CD14-positive monocyte (primary cell): ENCODE measurements around the gene KCNB1. TPM values are rescaled to one million over a fixed set of nuclear protein-coding genes. Genes with fewer than 3 reads are reported as not detected.
A peak's percentile ranks its signal among the peaks of the same experiment; 100 is the strongest.

Source experiments
- DNase-seq, 3 donors: peaks; one replicate each; pipeline ENCODE4 v3.0.0-alpha.2; 2011 to 2022
- H2AFZ ChIP-seq: 2 replicates; pipeline ENCODE4 v1.6.0; 2012; ENCODE audit warnings: mild to moderate bottlenecking, low read depth, low read length, inconsistent platforms; ENCODE audit not compliant: insufficient read depth, poor library complexity, severe bottlenecking
- H3K27ac ChIP-seq, 2 donors: 1 replicate in 1 of 2; 2 replicates in 1 of 2; pipeline ENCODE4 v1.5.1; 2012 to 2013; ENCODE audit warnings: low read length in 2 of 2, control low read depth in 1 of 2, inconsistent platforms in 1 of 2, low read depth in 1 of 2, mild to moderate bottlenecking in 1 of 2
- H3K27me3 ChIP-seq, 2 donors: one replicate each; pipeline versions ENCODE4 v1.6.0 to v1.6.1; 2011 to 2013; ENCODE audit warnings: low read length in 2 of 2; ENCODE audit not compliant: control insufficient read depth in 2 of 2, insufficient read depth in 2 of 2
- H3K36me3 ChIP-seq, 2 donors: replicated peaks in 1 of 2; 1 replicate in 1 of 2; 2 replicates in 1 of 2; pipeline versions ENCODE4 v1.5.1 to v1.6.1; 2012 to 2013; ENCODE audit warnings: low read length in 2 of 2, control low read depth in 1 of 2, inconsistent platforms in 1 of 2, mild to moderate bottlenecking in 1 of 2; ENCODE audit not compliant: insufficient read depth in 2 of 2, control insufficient read depth in 1 of 2
- H3K4me1 ChIP-seq, 2 donors: 1 replicate in 1 of 2; 2 replicates in 1 of 2; pipeline versions ENCODE4 v1.5.1 to v1.6.1; 2012 to 2013; ENCODE audit warnings: low read length in 2 of 2, control low read depth in 1 of 2, inconsistent platforms in 1 of 2, mild to moderate bottlenecking in 1 of 2, moderate library complexity in 1 of 2; ENCODE audit not compliant: insufficient read depth in 2 of 2, control insufficient read depth in 1 of 2
- H3K4me2 ChIP-seq: replicated peaks from 2 replicates; pipeline ENCODE3; 2012; ENCODE audit warnings: low read length, moderate library complexity, mild to moderate bottlenecking; ENCODE audit not compliant: poor library complexity, severe bottlenecking; ENCODE audit errors: extremely low read depth
- H3K4me3 ChIP-seq, 3 experiments: fragments of 200-600 bp in 1 of 3; sonication (generic) in 1 of 3; replicated peaks in 1 of 3; 1 replicate in 2 of 3; 2 replicates in 1 of 3; pipeline ENCODE4 v1.5.1; 2011 to 2013; ENCODE audit warnings: low read length in 3 of 3, mild to moderate bottlenecking in 3 of 3, control low read depth in 2 of 3, low read depth in 2 of 3, inconsistent platforms in 1 of 3, moderate library complexity in 1 of 3
- H3K79me2 ChIP-seq: 2 replicates; pipeline ENCODE4 v1.6.0; 2012; ENCODE audit warnings: mild to moderate bottlenecking, control low read depth, inconsistent platforms, low read length, moderate library complexity; ENCODE audit not compliant: insufficient read depth
- H3K9ac ChIP-seq: 2 replicates; pipeline ENCODE4 v1.6.0; 2017; ENCODE audit warnings: low read length, mild to moderate bottlenecking; ENCODE audit not compliant: insufficient read depth, poor library complexity, severe bottlenecking
- H3K9me3 ChIP-seq, 2 donors: replicated peaks in 1 of 2; 1 replicate in 1 of 2; 2 replicates in 1 of 2; pipeline versions ENCODE4 v1.5.1 to v1.6.1; 2012 to 2013; ENCODE audit warnings: low read length in 2 of 2, control low read depth in 1 of 2; ENCODE audit not compliant: control insufficient read depth in 1 of 2, insufficient read depth in 1 of 2
- H4K20me1 ChIP-seq: 2 replicates; pipeline ENCODE4 v1.6.0; 2012; ENCODE audit warnings: mild to moderate bottlenecking, low read length, control low read depth, moderate library complexity; ENCODE audit not compliant: insufficient read depth
- H3K27ac Mint-ChIP-seq, 7 donors: one replicate each; pipeline ENCODE4 v1.8.0; 2020; ENCODE audit warnings: mild to moderate bottlenecking in 7 of 7, mixed read lengths in 7 of 7, moderate library complexity in 6 of 7, inconsistent platforms in 2 of 7
- H3K27me3 Mint-ChIP-seq, 3 donors: one replicate each; pipeline ENCODE4 v1.8.0; 2021 to 2022; ENCODE audit warnings: low read depth in 3 of 3, mild to moderate bottlenecking in 3 of 3, mixed read lengths in 3 of 3, moderate library complexity in 3 of 3, inconsistent platforms in 1 of 3
- H3K36me3 Mint-ChIP-seq, 2 donors: one replicate each; pipeline ENCODE4 v1.8.0; 2020; ENCODE audit warnings: mixed read lengths in 2 of 2, inconsistent platforms in 1 of 2, mild to moderate bottlenecking in 1 of 2
- H3K4me1 Mint-ChIP-seq: one replicate; pipeline ENCODE4 v1.8.0; 2020; ENCODE audit warnings: mild to moderate bottlenecking, mixed read lengths
- H3K4me3 Mint-ChIP-seq, 2 donors: one replicate each; pipeline ENCODE4 v1.8.0; 2020; ENCODE audit warnings: mild to moderate bottlenecking in 2 of 2, mixed read lengths in 2 of 2, moderate library complexity in 1 of 2
- H3K9me3 Mint-ChIP-seq, 7 donors: one replicate each; pipeline ENCODE4 v1.8.0; 2020 to 2022; ENCODE audit warnings: mixed read lengths in 7 of 7, mild to moderate bottlenecking in 6 of 7, moderate library complexity in 6 of 7, inconsistent platforms in 2 of 7
- WGBS: methylation state at CpG from one replicate; pipeline ENCODE4 v1.1.5; 2013; ENCODE audit warnings: missing lambda C conversion rate; ENCODE audit not compliant: insufficient coverage; 5-methylcytosine and 5-hydroxymethylcytosine counted together
- intact Hi-C, 2 donors: fragments of 100-400 bp; cut with micrococcal nuclease; formaldehyde crosslinking; loops; one replicate each; pipeline versions ENCODE4 v1.15.0 to v1.15.1; 2023
- polyA plus RNA-seq, 3 donors: library from polyadenylated mRNA; depleted of rRNA in 1 of 3; unstranded in 2 of 3; stranded (reverse) in 1 of 3; fragments of 300-500 nt in 2 of 3; fragments of >200 nt in 1 of 3; fragmentation: Illumina TruSeq in 2 of 3; gene quantifications; 1 replicate in 2 of 3; 2 replicates in 1 of 3; pipeline ENCODE4 v1.2.3, GENCODE V29; 2012 to 2021
- TF ChIP-seq, protein P1 (sequence below): fragments of 200-600 bp; IDR thresholded peaks from one replicate; pipeline ENCODE4 v1.8.0; 2022; ENCODE audit warnings: antibody characterized with exemption, mild to moderate bottlenecking

The KCNB1 gene
- polyA plus RNA-seq, 3 donors = not detected

DNA sequence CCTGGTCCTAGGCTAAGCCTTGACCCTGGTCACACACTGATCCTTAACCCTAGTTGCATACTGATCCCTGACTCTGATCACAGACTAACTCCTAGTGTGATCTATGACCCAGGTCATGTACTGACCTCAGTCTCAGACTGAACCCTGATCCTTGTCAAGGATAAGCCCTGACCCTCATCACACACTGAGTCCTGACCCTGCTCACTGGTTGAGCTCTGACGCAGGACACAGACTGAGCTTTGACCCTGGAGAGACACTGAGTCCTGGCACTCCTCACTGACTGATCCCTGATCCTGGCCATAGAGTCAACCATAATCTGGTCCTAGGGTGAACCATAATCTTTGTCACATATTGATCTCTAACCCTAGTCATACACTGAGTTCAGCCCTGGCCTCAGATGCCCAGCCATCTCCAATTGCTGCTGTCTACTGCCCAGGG lies 37.9 kb downstream of the KCNB1 start:
- Histone ChIP-seq H3K27ac (no peak overlapping the region), H2AFZ (no peak overlapping the region), H3K4me3 (no peak overlapping the region), H3K4me1 (no peaks in the 10 kb centered on the region), H3K9ac (no peak overlapping the region), H3K4me2 (no peak overlapping the region), H4K20me1 (no peaks in the 10 kb centered on the region), H3K36me3 (no peaks in the 10 kb centered on the region), H3K79me2 (no peaks in the 10 kb centered on the region), H3K9me3 (peaks cover 0 to 3% of the 10 kb centered on the region in 2 donors), H3K27me3 (no peaks in the 10 kb centered on the region)
- Mint-ChIP-seq H3K4me3 (peak overlapping the region in 1 of 2 donors; percentile 3), H3K36me3 (no peaks in the 10 kb centered on the region), H3K27me3 (peaks cover 3 to 19% (median 5%) of the 10 kb centered on the region in 3 donors), H3K4me1 (no peaks in the 10 kb centered on the region), H3K27ac (peak overlapping the region in 1 of 7 donors; percentile 18), H3K9me3 (no peaks in the 10 kb centered on the region)
- 94% methylated on average over 1 of the region's 1 CpG for WGBS
- intact Hi-C loops = no loop called here
- TF ChIP-seq, protein P1, sequence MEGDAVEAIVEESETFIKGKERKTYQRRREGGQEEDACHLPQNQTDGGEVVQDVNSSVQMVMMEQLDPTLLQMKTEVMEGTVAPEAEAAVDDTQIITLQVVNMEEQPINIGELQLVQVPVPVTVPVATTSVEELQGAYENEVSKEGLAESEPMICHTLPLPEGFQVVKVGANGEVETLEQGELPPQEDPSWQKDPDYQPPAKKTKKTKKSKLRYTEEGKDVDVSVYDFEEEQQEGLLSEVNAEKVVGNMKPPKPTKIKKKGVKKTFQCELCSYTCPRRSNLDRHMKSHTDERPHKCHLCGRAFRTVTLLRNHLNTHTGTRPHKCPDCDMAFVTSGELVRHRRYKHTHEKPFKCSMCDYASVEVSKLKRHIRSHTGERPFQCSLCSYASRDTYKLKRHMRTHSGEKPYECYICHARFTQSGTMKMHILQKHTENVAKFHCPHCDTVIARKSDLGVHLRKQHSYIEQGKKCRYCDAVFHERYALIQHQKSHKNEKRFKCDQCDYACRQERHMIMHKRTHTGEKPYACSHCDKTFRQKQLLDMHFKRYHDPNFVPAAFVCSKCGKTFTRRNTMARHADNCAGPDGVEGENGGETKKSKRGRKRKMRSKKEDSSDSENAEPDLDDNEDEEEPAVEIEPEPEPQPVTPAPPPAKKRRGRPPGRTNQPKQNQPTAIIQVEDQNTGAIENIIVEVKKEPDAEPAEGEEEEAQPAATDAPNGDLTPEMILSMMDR = no peak
- DNase-seq = no peak

DNA sequence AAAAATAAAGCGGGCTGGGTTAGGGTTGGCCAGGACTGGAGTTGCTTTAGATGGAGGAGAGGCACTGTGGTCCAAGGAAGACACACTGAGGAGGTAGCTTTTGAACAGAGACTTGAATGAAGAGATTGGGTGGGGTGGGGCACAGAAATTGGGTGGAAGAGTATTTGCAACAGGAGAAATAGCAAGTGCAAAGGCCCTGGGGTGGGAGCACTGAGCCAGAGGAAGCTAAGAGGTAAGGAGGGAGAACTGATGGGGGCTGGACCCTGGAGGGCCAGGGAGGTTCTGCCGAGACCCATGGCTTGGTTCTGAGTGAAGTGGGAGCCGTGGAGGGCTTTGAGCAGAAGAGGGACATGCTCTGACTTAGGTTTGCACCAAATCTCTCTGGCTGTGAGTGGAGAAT lies 45.4 kb downstream of the KCNB1 start:
- Histone ChIP-seq H2AFZ (no peak overlapping the region), H3K9ac (no peak overlapping the region), H3K27me3 (no peaks in the 10 kb centered on the region), H3K9me3 (no peaks in the 10 kb centered on the region), H4K20me1 (no peaks in the 10 kb centered on the region), H3K36me3 (no peaks in the 10 kb centered on the region), H3K79me2 (no peaks in the 10 kb centered on the region), H3K4me3 (no peak overlapping the region), H3K4me2 (no peak overlapping the region), H3K4me1 (no peaks in the 10 kb centered on the region), H3K27ac (no peak overlapping the region)
- peaks cover 0 to 2% (median 0%) of the 10 kb centered on the region in 7 donors for H3K9me3 Mint-ChIP-seq
- intact Hi-C loops = no loop called here
- no peaks in the 10 kb centered on the region for H3K4me1 Mint-ChIP-seq
- H3K36me3 Mint-ChIP-seq = no peaks in the 10 kb centered on the region
- TF ChIP-seq, protein P1 = no peak
- peaks cover 2 to 8% (median 6%) of the 10 kb centered on the region in 3 donors for H3K27me3 Mint-ChIP-seq
- no peak overlapping the region for H3K27ac Mint-ChIP-seq
- H3K4me3 Mint-ChIP-seq = no peak overlapping the region
- no peak for DNase-seq
- 89% methylated on average over 3 of the region's 3 CpGs for WGBS
